Stimulated activated naive CD8-positive, alpha-beta T cell treated with anti-CD3 and anti-CD28 coated beads, Interleukin-15, Interleukin-2, amounts not matched to agents 100 ng/mL and 50 ng/mL, for 24 hours (primary cell): ENCODE data around the gene ADGRG6.

ENCODE experiments used
- H3K27ac Mint-ChIP-seq: one replicate; pipeline ENCODE4 v1.8.0; 2021; ENCODE audit warnings: mild to moderate bottlenecking, mixed read lengths
- H3K27me3 Mint-ChIP-seq: one replicate; pipeline ENCODE4 v1.8.0; 2021; ENCODE audit warnings: mixed read lengths
- H3K36me3 Mint-ChIP-seq: one replicate; pipeline ENCODE4 v1.8.0; 2021; ENCODE audit warnings: low read depth, mixed read lengths
- H3K4me1 Mint-ChIP-seq: one replicate; pipeline ENCODE4 v1.8.0; 2021; ENCODE audit warnings: low read depth, mixed read lengths
- H3K4me3 Mint-ChIP-seq: one replicate; pipeline ENCODE4 v1.8.0; 2021; ENCODE audit warnings: mild to moderate bottlenecking, mixed read lengths
- H3K9me3 Mint-ChIP-seq: one replicate; pipeline ENCODE4 v1.8.0; 2021; ENCODE audit warnings: mixed read lengths

Gene ADGRG6

DNA sequence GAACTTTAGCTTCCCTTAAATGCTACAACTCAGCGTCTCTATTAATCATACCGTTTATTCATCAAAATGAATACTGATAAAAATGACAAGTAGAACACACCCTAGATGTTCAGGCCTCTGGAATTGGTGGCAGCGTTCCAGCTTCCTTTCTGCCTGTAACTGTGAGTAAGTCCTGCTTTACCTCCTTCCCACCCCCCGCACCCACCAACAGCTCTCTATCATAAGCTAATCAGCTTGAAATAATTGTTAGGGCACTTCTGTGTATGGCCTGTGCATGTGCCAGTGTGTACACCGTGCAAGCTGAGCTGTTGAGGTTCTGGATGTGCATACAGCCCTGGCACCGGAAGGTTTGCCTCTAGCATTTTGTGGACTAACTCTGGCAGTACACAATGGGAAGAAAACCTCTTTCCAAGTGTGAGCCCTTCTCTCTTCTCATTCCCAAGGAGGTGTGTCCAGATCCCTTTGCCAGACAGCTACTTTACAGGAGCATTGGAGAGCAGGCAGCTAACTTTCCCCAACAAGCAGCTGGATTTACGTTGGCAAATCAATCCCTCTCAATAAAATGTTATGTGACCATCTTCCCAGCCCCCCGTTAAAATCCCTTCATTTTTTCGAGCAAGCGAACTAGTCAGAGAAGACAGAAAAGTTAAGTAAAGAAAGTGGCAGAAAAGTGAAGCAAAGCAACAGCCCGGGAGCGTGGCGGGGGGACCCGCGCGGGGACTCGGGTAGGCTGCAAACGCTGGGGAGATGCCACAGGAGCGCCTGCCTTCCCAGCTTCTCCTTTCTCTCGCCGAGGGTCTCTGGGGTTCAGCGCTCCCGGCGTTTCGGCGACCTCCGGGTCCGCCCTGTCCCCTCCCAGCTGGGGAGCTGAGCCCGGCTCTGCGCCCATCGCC lies 803 bp upstream of the ADGRG6 start:
- Mint-ChIP-seq H3K36me3 (no peaks in the 10 kb centered on the region), H3K27me3 (peaks cover 22% of the 10 kb centered on the region), H3K27ac (peak overlapping the region; percentile 66), H3K9me3 (no peaks in the 10 kb centered on the region), H3K4me1 (peaks cover 14% of the 10 kb centered on the region), H3K4me3 (peak overlapping the region; percentile 84)

- Mint-ChIP-seq H3K4me3 (peak overlapping the region; percentile 84), H3K9me3 (no peaks in the 10 kb centered on the region), H3K27ac (no peak overlapping the region), H3K27me3 (peaks cover 30% of the 10 kb centered on the region), H3K4me1 (peaks cover 14% of the 10 kb centered on the region), H3K36me3 (no peaks in the 10 kb centered on the region)
Measured at GRCh38 chr6:142302421-142303175, 791 bp downstream of the ADGRG6 start.

- Mint-ChIP-seq H3K27ac (no peak overlapping the region), H3K9me3 (no peaks in the 10 kb centered on the region), H3K27me3 (peaks cover 30% of the 10 kb centered on the region), H3K36me3 (no peaks in the 10 kb centered on the region), H3K4me1 (peaks cover 14% of the 10 kb centered on the region), H3K4me3 (no peak overlapping the region)
Measured at GRCh38 chr6:142303176-142303533, 1.3 kb downstream of the ADGRG6 start.

GRCh38 chr6:142304241-142304640 lies 2.4 kb downstream of the ADGRG6 start:
- no peaks in the 10 kb centered on the region for H3K36me3 Mint-ChIP-seq
- H3K27me3 Mint-ChIP-seq, result peaks cover 30% of the 10 kb centered on the region
- no peak overlapping the region for H3K27ac Mint-ChIP-seq
- H3K4me1 Mint-ChIP-seq, result peaks cover 14% of the 10 kb centered on the region
- no peak overlapping the region for H3K4me3 Mint-ChIP-seq
- no peaks in the 10 kb centered on the region for H3K9me3 Mint-ChIP-seq

GRCh38 chr6:142306736-142307135 lies 4.9 kb downstream of the ADGRG6 start:
- H3K36me3 Mint-ChIP-seq, result no peaks in the 10 kb centered on the region
- no peak overlapping the region for H3K27ac Mint-ChIP-seq
- peaks cover 20% of the 10 kb centered on the region for H3K27me3 Mint-ChIP-seq
- peaks cover 10% of the 10 kb centered on the region for H3K4me1 Mint-ChIP-seq
- H3K4me3 Mint-ChIP-seq, result no peak overlapping the region
- no peaks in the 10 kb centered on the region for H3K9me3 Mint-ChIP-seq

DNA sequence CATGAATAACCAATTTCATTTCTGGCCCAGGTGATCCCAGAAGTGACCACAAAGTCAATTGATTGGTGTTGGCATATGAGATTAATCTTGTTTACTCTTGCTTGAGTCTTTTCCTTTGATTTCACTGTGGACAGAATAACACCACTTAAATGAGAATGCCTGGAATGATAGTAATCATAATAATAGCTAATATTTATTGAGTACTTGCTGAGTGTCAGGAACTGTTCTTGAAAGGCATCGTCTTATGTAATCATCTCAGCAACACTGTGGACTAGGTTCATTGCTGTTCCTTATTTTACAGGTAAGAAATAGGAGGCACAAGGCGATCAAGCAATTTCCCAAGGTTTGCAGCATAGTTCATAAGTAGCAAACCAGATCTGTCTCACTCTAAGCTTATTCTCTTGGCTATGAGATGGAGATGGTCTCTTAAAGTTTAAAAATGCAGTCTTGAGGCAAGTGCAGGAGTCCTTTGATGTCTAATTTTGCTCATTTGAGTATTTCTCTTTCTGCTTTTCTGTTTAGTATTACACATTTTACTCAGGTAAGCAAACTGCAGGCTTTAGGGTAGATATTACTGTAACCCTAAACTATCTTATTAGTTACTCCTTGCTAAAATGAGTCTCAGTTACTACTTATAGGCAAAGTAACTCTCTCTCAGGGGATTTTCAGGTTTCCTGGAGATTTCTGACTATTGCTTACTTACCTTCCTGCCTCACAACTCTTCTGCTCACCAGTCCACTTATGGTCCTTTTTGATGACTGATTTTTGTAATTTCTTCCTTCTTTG lies 6.3 kb downstream of the ADGRG6 start:
- H3K36me3 Mint-ChIP-seq, result no peaks in the 10 kb centered on the region
- no peak overlapping the region for H3K4me3 Mint-ChIP-seq
- H3K9me3 Mint-ChIP-seq, result no peaks in the 10 kb centered on the region
- peaks cover 16% of the 10 kb centered on the region for H3K27me3 Mint-ChIP-seq
- no peak overlapping the region for H3K27ac Mint-ChIP-seq
- no peaks in the 10 kb centered on the region for H3K4me1 Mint-ChIP-seq

DNA sequence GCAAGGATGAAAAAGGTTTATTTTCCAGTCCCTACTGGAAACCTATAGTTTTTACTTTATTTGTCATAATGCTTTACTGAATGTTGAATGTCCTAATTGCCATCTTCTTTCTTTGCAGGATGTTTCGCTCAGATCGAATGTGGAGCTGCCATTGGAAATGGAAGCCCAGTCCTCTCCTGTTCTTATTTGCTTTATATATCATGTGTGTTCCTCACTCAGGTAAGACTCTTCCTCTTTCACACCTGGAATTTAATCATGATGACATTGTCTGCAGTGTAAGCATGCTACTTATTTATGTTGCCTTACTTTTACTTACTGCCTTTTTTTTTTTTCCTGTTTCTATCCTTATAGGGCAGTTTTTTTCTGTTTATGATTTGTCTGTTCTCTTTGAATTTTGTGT lies 7.6 kb downstream of the ADGRG6 start:
- H3K27me3 Mint-ChIP-seq, result peaks cover 13% of the 10 kb centered on the region
- no peak overlapping the region for H3K4me3 Mint-ChIP-seq

GRCh38 chr6:142313284-142313683 lies 11.5 kb downstream of the ADGRG6 start:
- no peaks in the 10 kb centered on the region for H3K4me1 Mint-ChIP-seq
- no peak overlapping the region for H3K4me3 Mint-ChIP-seq
- H3K27ac Mint-ChIP-seq, result no peak overlapping the region
- no peaks in the 10 kb centered on the region for H3K36me3 Mint-ChIP-seq
- H3K27me3 Mint-ChIP-seq, result peaks cover 3% of the 10 kb centered on the region
- no peaks in the 10 kb centered on the region for H3K9me3 Mint-ChIP-seq

More for the DNA sequence above, 7.6 kb downstream of the ADGRG6 start:
- Mint-ChIP-seq H3K4me1 (no peaks in the 10 kb centered on the region), H3K27ac (no peak overlapping the region), H3K36me3 (no peaks in the 10 kb centered on the region), H3K9me3 (no peaks in the 10 kb centered on the region)

GRCh38 chr6:142316791-142317368 lies 15.1 kb downstream of the ADGRG6 start:
- Mint-ChIP-seq H3K4me1 (no peaks in the 10 kb centered on the region), H3K36me3 (no peaks in the 10 kb centered on the region), H3K27ac (no peak overlapping the region), H3K9me3 (no peaks in the 10 kb centered on the region), H3K27me3 (peaks cover 6% of the 10 kb centered on the region), H3K4me3 (no peak overlapping the region)

GRCh38 chr6:142318714-142319113 lies 16.9 kb downstream of the ADGRG6 start:
- H3K36me3 Mint-ChIP-seq, result no peaks in the 10 kb centered on the region
- no peak overlapping the region for H3K27ac Mint-ChIP-seq
- H3K4me1 Mint-ChIP-seq, result no peaks in the 10 kb centered on the region
- H3K9me3 Mint-ChIP-seq, result no peaks in the 10 kb centered on the region
- H3K27me3 Mint-ChIP-seq, result peaks cover 4% of the 10 kb centered on the region
- H3K4me3 Mint-ChIP-seq, result no peak overlapping the region

- Mint-ChIP-seq H3K27me3 (peaks cover 4% of the 10 kb centered on the region), H3K27ac (no peak overlapping the region), H3K9me3 (no peaks in the 10 kb centered on the region), H3K4me3 (no peak overlapping the region), H3K4me1 (no peaks in the 10 kb centered on the region), H3K36me3 (no peaks in the 10 kb centered on the region)
Measured at GRCh38 chr6:142320366-142320765, 18.6 kb downstream of the ADGRG6 start.

DNA sequence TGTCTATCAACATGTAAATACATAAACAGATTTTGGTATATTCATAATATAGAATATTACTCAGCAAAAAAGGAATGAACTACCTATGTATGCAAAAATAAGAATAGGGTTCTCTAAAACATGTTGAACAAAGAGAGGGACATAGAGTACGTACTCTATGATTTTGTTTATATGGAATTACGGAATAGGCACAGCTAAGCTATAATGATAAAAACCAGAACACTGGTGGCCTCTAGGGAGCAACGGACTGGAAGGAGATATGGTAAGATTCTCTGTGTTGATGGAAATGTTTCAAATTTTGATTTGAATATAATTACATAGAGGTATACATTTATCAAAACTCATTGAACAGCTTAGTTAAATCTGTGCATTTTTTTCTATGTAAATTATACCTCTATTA lies 19.6 kb downstream of the ADGRG6 start:
- Mint-ChIP-seq H3K4me1 (no peaks in the 10 kb centered on the region), H3K27ac (no peak overlapping the region), H3K9me3 (no peaks in the 10 kb centered on the region), H3K27me3 (peaks cover 4% of the 10 kb centered on the region), H3K4me3 (no peak overlapping the region), H3K36me3 (no peaks in the 10 kb centered on the region)

GRCh38 chr6:142322066-142322465 lies 20.3 kb downstream of the ADGRG6 start:
- Mint-ChIP-seq H3K4me1 (no peaks in the 10 kb centered on the region), H3K9me3 (no peaks in the 10 kb centered on the region), H3K27ac (no peak overlapping the region), H3K4me3 (no peak overlapping the region), H3K36me3 (no peaks in the 10 kb centered on the region), H3K27me3 (peaks cover 4% of the 10 kb centered on the region)

DNA sequence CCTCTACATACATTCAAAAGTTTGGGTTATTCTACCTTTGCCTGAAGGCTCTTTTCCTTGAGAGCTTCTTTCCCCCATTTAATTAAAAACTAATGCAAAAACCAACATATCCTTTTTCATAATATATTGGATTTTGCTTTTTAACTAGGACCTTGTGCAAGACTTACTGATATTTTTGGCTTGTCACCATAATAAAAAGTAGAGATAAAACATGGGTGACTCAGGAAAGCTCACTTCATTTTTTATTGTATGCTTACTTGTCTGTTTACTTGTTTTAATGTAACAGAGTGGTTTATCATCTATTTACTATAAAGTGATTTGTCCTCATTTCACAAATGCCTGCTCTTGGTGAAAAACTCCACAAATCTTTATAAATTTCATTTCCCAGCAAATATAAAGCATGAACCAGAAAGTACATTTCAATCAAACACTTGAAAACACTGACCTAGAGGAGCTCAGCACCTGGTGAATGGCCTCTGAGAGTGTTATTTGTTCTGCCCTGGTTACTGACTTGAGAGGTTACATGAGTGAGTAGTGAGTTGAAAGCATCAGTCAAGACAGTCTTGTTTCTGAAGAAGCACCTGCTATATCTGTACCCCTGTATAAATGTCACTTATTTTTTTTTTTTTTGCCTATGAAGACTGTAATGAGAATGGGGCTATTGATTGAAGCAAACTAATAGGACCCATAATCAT lies 20.8 kb downstream of the ADGRG6 start:
- no peak overlapping the region for H3K4me3 Mint-ChIP-seq
- no peaks in the 10 kb centered on the region for H3K36me3 Mint-ChIP-seq
- H3K9me3 Mint-ChIP-seq, result no peaks in the 10 kb centered on the region
- no peak overlapping the region for H3K27ac Mint-ChIP-seq
- peaks cover 4% of the 10 kb centered on the region for H3K27me3 Mint-ChIP-seq
- H3K4me1 Mint-ChIP-seq, result no peaks in the 10 kb centered on the region
